Hematopoietic multipotent progenitor cell treated with erythropoietin and hydrocortisone succinate and interleukin-3 and kit ligand, for 6 days (in vitro differentiated cells): ENCODE data around the gene LRBA.
A peak's percentile ranks its signal among the peaks of the same experiment; 100 is the strongest.
"Not testable (repeated sequence)": the region's sequence is repeated elsewhere in the genome, so short reads cannot be mapped to it uniquely, and the experiment has no call there.

Experiments used
- DNase-seq: peaks from one replicate; pipeline ENCODE4 v3.0.0-alpha.2; 2015

Gene LRBA

DNA sequence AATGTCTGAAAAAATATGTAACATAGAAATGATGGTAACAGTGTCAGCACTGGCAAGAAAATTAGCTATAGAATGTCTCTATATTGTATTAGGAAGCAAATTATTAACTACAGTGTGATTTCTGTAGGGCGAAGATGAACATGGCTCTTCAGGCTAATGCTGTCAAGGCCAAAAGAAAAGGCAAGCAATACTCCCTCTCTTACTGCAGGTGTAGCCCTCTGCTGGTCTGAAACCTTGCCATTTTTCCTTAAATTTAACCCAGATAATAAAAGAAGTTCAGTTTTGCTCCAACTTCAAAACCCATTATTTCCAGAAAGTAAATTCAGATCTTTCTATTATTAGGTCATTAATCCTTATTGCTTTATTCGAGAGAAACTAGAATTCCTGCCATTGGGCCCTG is 215.9 kb downstream of the LRBA start:
- no peak for DNase-seq

DNA sequence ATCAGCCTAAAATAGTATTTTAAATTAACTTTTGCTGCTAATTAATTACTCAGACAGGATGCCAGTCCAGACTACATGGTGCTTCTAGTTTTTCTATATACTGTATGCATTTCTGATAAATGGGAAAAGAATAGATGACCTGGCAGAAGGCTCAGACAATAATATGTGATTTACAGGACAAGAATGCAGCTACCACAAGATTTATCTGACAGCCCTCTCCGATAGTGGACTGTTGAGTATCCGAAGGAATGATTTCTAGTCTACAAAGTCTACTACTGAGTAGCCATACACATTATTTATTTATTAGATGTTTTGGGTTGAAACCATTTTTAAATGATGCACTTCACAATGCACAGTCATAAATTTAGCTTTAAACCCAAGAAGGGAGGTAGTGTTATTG is 220.4 kb downstream of the LRBA start:
- DNase-seq = no peak

DNA sequence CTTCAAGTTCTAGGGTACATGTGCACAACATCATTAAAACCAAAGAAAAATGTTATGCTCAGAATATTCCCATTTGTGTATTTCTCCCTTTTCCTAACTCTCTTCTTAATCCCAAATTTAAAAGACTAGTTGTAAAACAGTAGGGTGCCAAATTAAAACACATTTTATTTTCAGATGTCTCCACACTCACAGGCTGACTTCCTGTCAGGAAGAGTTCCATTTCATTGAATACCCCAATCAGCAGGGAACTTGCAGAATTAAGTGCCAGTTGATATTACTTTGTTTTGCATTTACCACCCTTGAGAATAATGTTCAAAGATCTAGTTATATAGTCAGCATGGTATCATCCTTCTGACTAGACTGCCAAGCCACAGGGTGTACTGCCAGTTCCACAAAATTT is 225.2 kb downstream of the LRBA start:
- DNase-seq = no peak

DNA sequence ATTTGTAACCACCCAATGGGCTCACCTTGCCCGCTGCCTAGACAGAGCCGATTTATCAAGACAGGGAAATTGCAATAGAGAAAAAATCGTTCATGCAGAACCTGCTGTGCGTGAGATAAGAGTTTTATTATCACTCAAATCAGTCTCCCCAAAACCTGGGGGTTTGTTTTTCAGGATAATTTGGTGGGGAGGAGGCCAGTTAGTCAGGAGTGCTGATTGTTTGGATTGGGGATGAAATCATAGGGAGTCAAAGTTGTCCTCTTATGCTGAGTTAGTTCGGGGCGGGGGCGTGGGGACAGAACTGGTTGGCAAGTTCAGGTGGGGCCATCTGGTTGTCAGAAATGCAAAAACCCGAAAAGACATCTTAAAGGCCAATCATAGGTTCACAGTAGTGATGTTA is 230.1 kb downstream of the LRBA start:
- no peak for DNase-seq

DNA sequence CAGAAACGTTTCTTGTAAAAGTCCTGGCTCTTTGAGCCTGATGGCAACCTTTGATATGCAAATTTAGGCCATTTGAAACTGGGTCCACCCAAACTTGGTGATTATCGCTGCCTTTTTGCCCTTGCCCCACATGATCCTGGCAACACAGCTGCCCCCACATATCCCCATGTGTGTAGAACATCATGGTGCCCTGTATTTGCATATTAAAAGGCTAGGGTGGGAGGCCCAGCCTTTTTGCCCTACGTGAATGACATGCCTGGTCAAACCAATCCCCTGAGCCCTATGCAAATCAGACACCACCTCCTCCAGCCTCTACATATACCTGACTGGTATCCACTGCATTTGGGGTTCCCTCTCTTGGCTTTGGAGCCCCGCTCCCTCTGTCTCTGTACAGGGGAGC is 230.8 kb downstream of the LRBA start:
- no peak for DNase-seq

DNA sequence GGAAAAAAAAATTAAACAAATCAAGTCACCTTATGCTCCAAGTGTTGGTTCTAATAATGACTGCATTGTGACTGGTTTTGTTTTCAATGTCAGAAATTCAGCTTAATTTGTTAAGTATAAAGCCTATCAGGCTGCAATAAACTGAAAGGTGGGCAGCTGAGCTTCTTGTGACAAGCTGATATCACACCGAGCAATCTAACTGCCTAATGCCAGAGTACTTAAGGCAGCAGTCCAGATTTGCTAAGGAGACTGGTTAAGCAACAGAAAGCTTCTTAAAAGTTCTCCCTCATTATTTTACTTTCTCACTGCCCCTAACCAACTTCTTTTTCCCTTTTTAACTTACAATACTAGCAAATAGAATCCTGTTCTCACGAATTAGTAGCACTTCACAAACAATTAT is 232.2 kb downstream of the LRBA start:
- peak; percentile 58 for DNase-seq

GRCh38 chr4:150782311-150782710 is 232.8 kb downstream of the LRBA start:
- DNase-seq = no peak

DNA sequence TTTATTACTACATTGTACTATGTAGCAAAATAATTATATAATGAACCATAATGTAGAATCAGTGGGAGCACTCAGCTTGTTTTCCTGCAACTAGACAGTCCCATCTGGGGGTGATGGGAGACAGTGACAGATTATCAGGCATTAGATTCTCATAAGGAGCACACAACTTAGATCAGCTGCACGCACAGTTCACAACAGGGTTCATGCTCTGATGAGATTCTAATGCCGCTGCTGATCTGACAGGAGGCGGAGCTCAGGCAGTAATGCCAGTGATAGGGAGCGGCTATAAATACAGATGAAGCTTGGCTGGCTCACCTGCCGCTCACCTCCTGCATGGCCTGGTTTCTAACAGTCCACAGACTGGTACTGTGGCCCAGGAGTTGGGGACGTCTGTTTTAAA is 233.9 kb downstream of the LRBA start:
- no peak for DNase-seq

GRCh38 chr4:150779707-150780106 is 235.4 kb downstream of the LRBA start:
- DNase-seq = no peak

GRCh38 chr4:150773729-150774449 is 241.2 kb downstream of the LRBA start:
- peak; percentile 78 for DNase-seq

DNA sequence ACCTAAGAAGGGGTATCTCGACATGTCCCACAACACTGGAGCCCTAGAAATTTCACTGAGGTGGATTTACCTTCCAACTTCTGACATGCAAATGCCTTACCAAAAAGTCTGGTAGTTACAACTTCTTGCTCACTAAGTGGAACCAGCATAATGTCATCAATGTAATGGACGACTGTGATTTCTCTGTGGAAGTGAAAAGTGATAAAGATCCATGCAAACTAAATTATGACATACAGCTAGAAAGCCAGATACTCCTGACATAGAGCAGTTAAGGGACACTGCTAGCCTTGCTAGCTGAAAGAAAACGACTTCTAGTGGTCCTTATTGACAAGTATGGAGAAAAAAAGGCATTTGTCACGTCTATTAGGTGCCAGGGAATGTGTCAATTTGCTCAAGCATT is 242.1 kb downstream of the LRBA start:
- DNase-seq = no peak

GRCh38 chr4:150771382-150771781 is 243.7 kb downstream of the LRBA start:
- DNase-seq = peak; percentile 56

- no peak for DNase-seq
These were observed 245.2 kb downstream of the LRBA start for GRCh38 chr4:150769845-150770244.

DNA sequence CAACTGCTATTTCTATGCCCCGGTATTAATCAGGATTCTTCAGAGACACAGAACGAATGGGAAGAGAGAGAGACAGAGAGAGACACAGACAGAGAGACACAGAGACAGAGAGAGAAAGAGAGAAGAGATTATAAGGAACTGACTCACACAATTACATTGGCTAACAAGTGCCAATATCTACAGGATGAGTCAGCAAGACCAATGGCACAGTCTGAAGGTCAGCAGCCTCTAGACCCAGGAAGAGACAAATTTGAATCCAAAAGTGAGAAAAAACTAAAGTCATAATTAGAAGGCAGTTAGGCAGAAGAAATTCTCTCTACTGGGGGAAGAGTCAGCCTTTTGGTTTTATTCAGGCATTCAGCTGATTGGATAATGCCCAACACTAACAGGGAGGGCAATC is 245.8 kb downstream of the LRBA start:
- DNase-seq = peak; percentile 46

DNA sequence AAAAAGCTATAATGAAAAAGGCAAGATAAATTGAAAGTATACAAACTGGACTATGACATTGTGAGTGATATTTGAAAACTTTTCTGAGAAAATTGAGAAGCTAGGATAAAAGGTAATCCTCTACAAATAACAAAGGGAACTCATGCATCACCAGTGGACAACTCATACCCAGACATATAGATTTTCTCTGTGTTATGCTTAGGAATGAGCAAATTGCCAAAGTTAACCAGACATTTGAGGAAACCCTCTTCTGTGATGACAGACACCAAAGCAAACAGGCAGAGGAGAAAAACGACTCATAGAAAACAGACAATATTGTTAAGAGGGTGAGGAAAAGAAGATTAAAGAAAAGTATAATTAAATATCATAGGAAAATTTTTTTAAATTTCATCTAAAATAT is 246.6 kb downstream of the LRBA start:
- no peak for DNase-seq

DNA sequence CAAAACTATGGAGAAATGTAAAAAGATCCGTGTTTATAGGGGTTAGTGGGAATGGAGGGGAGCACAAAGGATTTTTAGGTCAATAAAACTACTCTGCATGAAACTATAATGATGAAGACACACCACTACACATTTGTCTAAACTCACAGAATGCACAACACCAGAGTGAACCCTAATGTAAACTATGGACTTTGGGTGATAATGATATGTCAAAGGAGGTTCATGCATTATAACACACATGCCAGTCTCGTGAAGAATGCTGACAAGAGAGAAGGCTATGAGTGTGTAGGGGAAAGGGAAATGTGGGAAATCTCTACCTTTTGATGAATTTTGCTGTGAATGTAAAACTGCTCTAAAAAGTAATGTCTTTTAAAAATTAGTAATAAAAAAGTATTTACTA is 249.9 kb downstream of the LRBA start:
- no peak for DNase-seq

GRCh38 chr4:150751648-150752047 is 263.4 kb downstream of the LRBA start:
- DNase-seq = no peak

GRCh38 chr4:150750824-150751223 is 264.3 kb downstream of the LRBA start:
- DNase-seq = no peak

- DNase-seq = no peak
These were observed 268.9 kb downstream of the LRBA start for GRCh38 chr4:150746156-150746555.

- no peak for DNase-seq
These were observed 270.5 kb downstream of the LRBA start for GRCh38 chr4:150744570-150744969.

- no peak for DNase-seq
These were observed 271.3 kb downstream of the LRBA start for GRCh38 chr4:150743564-150744342.

DNA sequence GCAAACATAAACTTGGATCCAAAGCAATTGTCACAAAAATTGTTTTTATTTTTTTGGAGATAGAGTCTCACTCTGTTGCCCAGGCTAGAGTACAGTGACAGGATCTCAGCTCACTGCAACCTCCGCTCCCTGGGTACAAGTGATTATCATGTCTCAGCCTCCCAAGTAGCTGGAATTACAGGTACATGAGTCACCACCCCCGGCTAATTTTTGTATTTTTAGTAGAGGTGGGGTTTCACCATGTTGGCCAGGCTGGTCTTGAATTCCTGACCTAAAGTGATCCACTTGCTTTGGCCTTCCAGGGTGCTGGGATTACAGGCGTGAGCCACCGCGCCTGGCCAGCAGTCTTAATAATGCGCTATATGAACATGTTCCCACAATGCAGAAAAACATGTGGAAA is 272.2 kb downstream of the LRBA start:
- DNase-seq = not testable (repeated sequence)

GRCh38 chr4:150739591-150739990 is 275.5 kb downstream of the LRBA start:
- DNase-seq = no peak

- no peak for DNase-seq
These were observed 289.0 kb downstream of the LRBA start for GRCh38 chr4:150725957-150726523.
